K562 (cell line): ENCODE results near the gene CENPA. TPM values are rescaled to one million over a fixed set of nuclear protein-coding genes. Genes with fewer than 3 reads are reported as not detected.

Experiments used
- ATAC-seq: fragments of 200-7000 bp; cut with Tn5 transposase; 3 replicates; pipeline ENCODE4 v1.9.1; 2020; ENCODE audit warnings: moderate library complexity
- BruUV-seq: library from RNA; stranded (reverse); fragments of 400-500 nt; replicated peaks from 2 replicates; lab custom pipeline; 2021; lab: Mats Ljungman, UMichigan
- CTCF ChIA-PET: fragments of 300-600 bp; formaldehyde crosslinking; extraction: SDS; loops from one replicate; lab custom pipeline; 2021; ENCODE audit warnings: low intra/inter-chr PET ratio; lab: Yijun Ruan, JAX
- POLR2A ChIA-PET: fragments of 300-600, 350-650 bp; sonication (Branson Sonifier 250); formaldehyde crosslinking; extraction: SDS; loops from one replicate; lab custom pipeline; 2021; ENCODE audit warnings: antibody characterized with exemption, inconsistent platforms; lab: Yijun Ruan, JAX
- DNase-seq, 4 experiments: peaks; one replicate each; pipeline versions ENCODE4 v3.0.0 to v3.0.0-alpha.2; 2011 to 2018; ENCODE audit warnings: low spot score in 3 of 4, mixed read lengths in 3 of 4; ENCODE audit errors: extremely low read depth in 1 of 4
- FAIRE-seq: peaks from 2 replicates; lab custom pipeline; 2011; peaks lifted over from hg19 to GRCh38; lab: Jason Lieb, UNC
- H2AFZ ChIP-seq: 2 replicates; pipeline ENCODE4 v1.6.0; 2011; ENCODE audit warnings: low read depth, low read length, control low read depth, inconsistent platforms
- H3K27ac ChIP-seq: fragments of 200-600 bp; 3 replicates; pipeline ENCODE4 v1.8.0; 2011; ENCODE audit warnings: low read depth, mild to moderate bottlenecking, control low read depth, inconsistent platforms, low read length, moderate library complexity, mixed read lengths; ENCODE audit errors: extremely low read depth
- H3K27me3 ChIP-seq, 2 experiments: fragments of 300-600 bp in 1 of 2; 2 replicates in 1 of 2; 3 replicates in 1 of 2; pipeline versions ENCODE4 v1.6.0 to v1.8.0; 2011; ENCODE audit warnings: inconsistent platforms in 2 of 2, low read length in 2 of 2, mild to moderate bottlenecking in 1 of 2, mixed read lengths in 1 of 2, moderate library complexity in 1 of 2; ENCODE audit not compliant: control insufficient read depth in 2 of 2, insufficient read depth in 2 of 2
- H3K36me3 ChIP-seq: fragments of 300-600 bp; 3 replicates; pipeline ENCODE4 v1.8.0; 2011; ENCODE audit warnings: mild to moderate bottlenecking, low read length, inconsistent platforms; ENCODE audit not compliant: control insufficient read depth, insufficient read depth
- H3K4me1 ChIP-seq, 2 experiments: fragments of 200-600 bp in 1 of 2; replicated peaks in 1 of 2; 2 replicates in 1 of 2; 3 replicates in 1 of 2; pipeline versions ENCODE4 v1.5.1 to v1.8.0; 2011; ENCODE audit warnings: inconsistent platforms in 2 of 2, low read length in 2 of 2, mild to moderate bottlenecking in 1 of 2, mixed read lengths in 1 of 2, moderate library complexity in 1 of 2; ENCODE audit not compliant: control insufficient read depth in 2 of 2, insufficient read depth in 2 of 2
- H3K4me2 ChIP-seq: 2 replicates; pipeline ENCODE4 v1.6.1; 2011; ENCODE audit warnings: low read length, control low read depth, inconsistent platforms, mixed read lengths; ENCODE audit not compliant: insufficient read depth
- H3K4me3 ChIP-seq: fragments of 200-600 bp; sonication (generic), shearing (Covaris generic); 2 replicates; pipeline ENCODE4 v1.5.1; 2016; ENCODE audit warnings: control low read depth, inconsistent platforms
- H3K79me2 ChIP-seq: fragments of 200-600 bp; 3 replicates; pipeline ENCODE4 v1.8.0; 2011; ENCODE audit warnings: low read length, inconsistent platforms; ENCODE audit not compliant: control insufficient read depth, insufficient read depth
- H3K9ac ChIP-seq, 2 experiments: 2 replicates each; pipeline versions ENCODE4 v1.6.0 to v1.6.1; 2011; ENCODE audit warnings: low read depth in 2 of 2, low read length in 2 of 2, control low read depth in 1 of 2, inconsistent platforms in 1 of 2, mild to moderate bottlenecking in 1 of 2, mixed read lengths in 1 of 2; ENCODE audit not compliant: insufficient read depth in 1 of 2
- H3K9me1 ChIP-seq: one replicate; pipeline ENCODE4 v1.6.0; 2011; ENCODE audit warnings: inconsistent platforms, mild to moderate bottlenecking, low read length, moderate library complexity; ENCODE audit not compliant: control insufficient read depth, insufficient read depth
- H3K9me3 ChIP-seq: replicated peaks from 2 replicates; pipeline ENCODE4 v1.5.1; 2011; ENCODE audit warnings: low read depth, low read length, inconsistent platforms; ENCODE audit not compliant: control insufficient read depth, insufficient read depth
- H4K20me1 ChIP-seq: replicated peaks from 2 replicates; pipeline ENCODE4 v1.6.1; 2011; ENCODE audit warnings: low read length, inconsistent platforms, mixed read lengths; ENCODE audit not compliant: control insufficient read depth, insufficient read depth
- BRD4 ChIP-seq: fragments of 200-600 bp; sonication (generic); IDR thresholded peaks from 2 replicates; pipeline ENCODE4 v1.6.1; 2017; ENCODE audit warnings: inconsistent platforms
- C11orf30 ChIP-seq: fragments of 450-650 bp; IDR thresholded peaks from 2 replicates; pipeline ENCODE4 v1.6.1; 2016; ENCODE audit warnings: low read depth, mild to moderate bottlenecking
- CAMTA2 ChIP-seq: fragments of 250-450 bp; sonication (Bioruptor Pico); conservative IDR thresholded peaks from 2 replicates; pipeline ENCODE4 v1.5.1; 2022
- GATA2 ChIP-seq: sonication (generic); formaldehyde crosslinking; IDR thresholded peaks from 2 replicates; pipeline ENCODE4 v1.4.0; 2020; ENCODE audit warnings: mild to moderate bottlenecking, missing genetic modification reagents
- MTA1 ChIP-seq: fragments of 450-650 bp; IDR thresholded peaks from 2 replicates; pipeline ENCODE4 v1.6.1; 2017; ENCODE audit warnings: borderline replicate concordance
- SIN3B ChIP-seq: fragments of 450-650 bp; IDR thresholded peaks from 2 replicates; pipeline ENCODE4 v1.6.1; 2017; ENCODE audit warnings: low read depth, mild to moderate bottlenecking, moderate library complexity
- ZBTB12 ChIP-seq: fragments of 250-450 bp; sonication (Bioruptor Pico); IDR thresholded peaks from 2 replicates; pipeline ENCODE4 v1.4.0; 2020
- ZKSCAN1 ChIP-seq: fragments of 150-350 bp; IDR thresholded peaks from 2 replicates; pipeline ENCODE4 v1.6.1; 2016; ENCODE audit warnings: low read depth, low read length
- ZNF184 ChIP-seq: sonication (generic); formaldehyde crosslinking; IDR thresholded peaks from 2 replicates; pipeline ENCODE4 v1.5.0; 2020; ENCODE audit warnings: missing genetic modification reagents
- ZNF316 ChIP-seq: fragments of 450-650 bp; IDR thresholded peaks from 2 replicates; pipeline ENCODE4 v1.6.1; 2016
- ZNF407 ChIP-seq: fragments of 450-650 bp; IDR thresholded peaks from 2 replicates; pipeline ENCODE4 v1.6.1; 2016; ENCODE audit warnings: low read depth
- WGBS: fragments of 100-300 bp; shearing (Covaris generic); methylation state at CpG from one replicate; pipeline ENCODE4 v1.1.6; 2016; ENCODE audit warnings: low coverage, mixed read lengths; ENCODE audit not compliant: insufficient coverage; ENCODE audit errors: missing lambda C conversion rate; 5-methylcytosine and 5-hydroxymethylcytosine counted together
- in situ Hi-C: fragments of 300-500 bp; cut with MboI; formaldehyde crosslinking; loops from 4 replicates; pipeline ENCODE4 v1.15.0; 2018; ENCODE audit warnings: inconsistent platforms, mixed read lengths
- intact Hi-C: fragments of 100-400 bp; cut with micrococcal nuclease; formaldehyde crosslinking; loops from 2 replicates; pipeline ENCODE4 v1.14.2; 2022
- polyA plus RNA-seq, 8 experiments: library from polyadenylated mRNA; depleted of rRNA in 4 of 8; stranded (reverse) in 5 of 8; unstranded in 3 of 8; fragments of >200 nt; fragmentation: Nextera tagmentation in 2 of 8; fragmentation: Illumina TruSeq in 1 of 8; extraction: Ambion mirVana in 2 of 8; extraction: Trizol in 1 of 8; gene quantifications; 2 replicates each; pipeline versions ENCODE4 v1.2.1 to v1.2.3, GENCODE V29; 2011 to 2014; ENCODE audit warnings: inconsistent platforms in 1 of 8, missing spikeins in 1 of 8
- total RNA-seq, 7 experiments: library from RNA; depleted of rRNA in 6 of 7; stranded (reverse); fragments of >200 nt in 6 of 7; fragmentation: Illumina TruSeq in 2 of 7; extraction: Trizol in 2 of 7; gene quantifications; 2 replicates each; pipeline versions ENCODE4 v1.2.1 to v1.2.3, GENCODE V29; 2011 to 2021; ENCODE audit warnings: low replicate concordance in 1 of 7

The CENPA gene
- total and polyA plus RNA-seq, 9 of the 15 experiments (the other 6 are each of a cell fraction or from before 2014, with no cell fraction given), result 11.3 to 61.7 (median 44.7) TPM

- WGBS, result 6% methylated on average over 13 of the region's 14 CpGs
- no peak for ATAC-seq
- no peak overlapping the region for H3K9ac ChIP-seq
- H3K79me2 ChIP-seq, result no peaks in the 10 kb centered on the region
- intact Hi-C loops, result no loop called here
- H3K9me3 ChIP-seq, result no peaks in the 10 kb centered on the region
- peaks cover 3 to 4% of the 10 kb centered on the region in 2 experiments; a peak in 3 of 5 replicates for H3K4me1 ChIP-seq
- H4K20me1 ChIP-seq, result no peaks in the 10 kb centered on the region; the same call in 1 of the 2 replicates
- H3K4me3 ChIP-seq, result no peak overlapping the region
- H2AFZ ChIP-seq, result no peak overlapping the region
- BruUV-seq, result no TSS peak
- H3K4me2 ChIP-seq, result no peak overlapping the region
- peaks cover 3% of the 10 kb centered on the region for H3K9me1 ChIP-seq
- DNase-seq, result no peak
- H3K36me3 ChIP-seq, result no peaks in the 10 kb centered on the region
- in situ Hi-C loops, result no loop called here
- no peak overlapping the region for H3K27ac ChIP-seq
- H3K27me3 ChIP-seq, result peaks cover 21 to 48% of the 10 kb centered on the region in 2 experiments; a peak in 4 of 5 replicates
- no peak for FAIRE-seq
- ChIA-PET CTCF (no interaction called here), POLR2A (no interaction called here)
- TF ChIP-seq ZBTB12 (CRISPR knock-in tag), result no peak
- TF ChIP-seq C11orf30, result peak; percentile 29; the same call in 1 of the 2 replicates
- no peak for TF ChIP-seq ZKSCAN1
- TF ChIP-seq ZNF407, result no peak
- no peak for TF ChIP-seq SIN3B
- peak; percentile 59; the same call in 1 of the 2 replicates for TF ChIP-seq ZNF316
- no peak for TF ChIP-seq BRD4
- no peak for TF ChIP-seq ZNF184 (CRISPR knock-in tag)
- no peak for TF ChIP-seq CAMTA2 (CRISPR knock-in tag)
- no peak for TF ChIP-seq MTA1
- TF ChIP-seq GATA2 (CRISPR knock-in tag), result no peak
These were observed 26.2 kb downstream of the CENPA start for GRCh38 chr2:26811791-26812694.
